Right lobe of liver (tissue), 4 donors: ENCODE data around the gene SPATA2L.

Experiments used
- POLR2A ChIP-seq: fragments of 450-650 bp; IDR thresholded peaks from one replicate; pipeline ENCODE4 v1.6.1; 2017; ENCODE audit warnings: antibody characterized with exemption, mild to moderate bottlenecking
- TF ChIP-seq, protein P1 (sequence below), 4 donors: fragments of 200-600 bp in 3 of 4; fragments of 450-650 bp in 1 of 4; IDR thresholded peaks; one replicate each; pipeline versions ENCODE4 v1.5.1 to v1.8.0; 2016 to 2022; ENCODE audit warnings: antibody characterized with exemption in 4 of 4, mild to moderate bottlenecking in 2 of 4
- donor health status: DM: no; HTN: no; CAD: no.
- donor health status: DM: no; HTN: no; CAD: no.
- donor health status: DM: no; HTN: yes; CAD: no.

- TF ChIP-seq POLR2A, result no peak
- TF ChIP-seq, protein P1, sequence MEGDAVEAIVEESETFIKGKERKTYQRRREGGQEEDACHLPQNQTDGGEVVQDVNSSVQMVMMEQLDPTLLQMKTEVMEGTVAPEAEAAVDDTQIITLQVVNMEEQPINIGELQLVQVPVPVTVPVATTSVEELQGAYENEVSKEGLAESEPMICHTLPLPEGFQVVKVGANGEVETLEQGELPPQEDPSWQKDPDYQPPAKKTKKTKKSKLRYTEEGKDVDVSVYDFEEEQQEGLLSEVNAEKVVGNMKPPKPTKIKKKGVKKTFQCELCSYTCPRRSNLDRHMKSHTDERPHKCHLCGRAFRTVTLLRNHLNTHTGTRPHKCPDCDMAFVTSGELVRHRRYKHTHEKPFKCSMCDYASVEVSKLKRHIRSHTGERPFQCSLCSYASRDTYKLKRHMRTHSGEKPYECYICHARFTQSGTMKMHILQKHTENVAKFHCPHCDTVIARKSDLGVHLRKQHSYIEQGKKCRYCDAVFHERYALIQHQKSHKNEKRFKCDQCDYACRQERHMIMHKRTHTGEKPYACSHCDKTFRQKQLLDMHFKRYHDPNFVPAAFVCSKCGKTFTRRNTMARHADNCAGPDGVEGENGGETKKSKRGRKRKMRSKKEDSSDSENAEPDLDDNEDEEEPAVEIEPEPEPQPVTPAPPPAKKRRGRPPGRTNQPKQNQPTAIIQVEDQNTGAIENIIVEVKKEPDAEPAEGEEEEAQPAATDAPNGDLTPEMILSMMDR (IDR thresholded peaks at IDR 0.05), result no peak
Measured at GRCh38 chr16:89707695-89708094, 6.2 kb upstream of the SPATA2L start.
